ENCODE measurements around the gene TMEM74B. TPM values are rescaled to one million over a fixed set of nuclear protein-coding genes. Genes with fewer than 3 reads are reported as not detected.
A peak's percentile ranks its signal among the peaks of the same experiment; 100 is the strongest.
"Not testable (repeated sequence)": the region's sequence is repeated elsewhere in the genome, so short reads cannot be mapped to it uniquely, and the experiment has no call there.

TMEM74B gene
- 0.76 and 1.2 TPM in 2 replicates for total RNA-seq

DNA sequence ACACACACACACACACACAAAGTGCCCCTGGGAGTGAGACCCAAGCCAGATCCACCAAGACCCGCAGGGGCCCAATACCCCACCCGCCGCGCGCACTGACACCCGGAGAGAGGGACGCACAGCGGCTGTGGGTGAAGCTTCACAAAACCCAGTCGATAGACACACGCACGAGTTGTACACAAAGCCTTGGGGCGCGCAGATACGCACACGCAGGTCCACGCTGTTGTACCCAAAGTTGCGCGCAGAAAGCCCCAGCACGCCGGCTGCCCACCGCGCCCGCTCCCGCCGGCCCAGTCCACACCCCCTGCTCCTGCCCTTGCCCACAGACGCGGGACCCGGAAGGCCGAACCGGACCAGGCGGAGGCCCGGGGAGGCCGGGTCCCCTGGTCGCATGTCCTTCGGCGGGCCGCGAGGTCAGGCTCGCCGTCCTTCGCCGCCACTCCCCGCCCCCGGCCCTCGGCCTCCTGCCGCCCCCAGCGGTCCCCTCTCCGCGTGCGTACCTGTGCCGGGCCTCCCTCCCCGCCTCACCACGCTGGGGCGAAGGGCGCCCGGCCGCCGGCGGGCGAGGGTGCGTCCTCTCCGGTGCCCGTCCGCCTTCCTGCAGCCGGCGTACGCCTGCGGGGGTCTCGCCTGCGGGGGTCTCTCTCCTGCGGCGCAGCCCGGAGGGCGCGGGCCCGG lies at the start of gene TMEM74B:
Gene TMEM74B (minus strand): TSS at position 344 of the 678 bp plus-strand sequence. CDS start 1,180 bp downstream, outside the sequence.
- DNase-seq (ENCODE audit: extremely low read depth, low read depth, low spot score): no peak

GRCh38 chr20:1232286-1233111 lies 47.7 kb upstream of the TMEM74B start:
- no peak for DNase-seq (ENCODE audit: extremely low read depth, low read depth, low spot score)

DNA sequence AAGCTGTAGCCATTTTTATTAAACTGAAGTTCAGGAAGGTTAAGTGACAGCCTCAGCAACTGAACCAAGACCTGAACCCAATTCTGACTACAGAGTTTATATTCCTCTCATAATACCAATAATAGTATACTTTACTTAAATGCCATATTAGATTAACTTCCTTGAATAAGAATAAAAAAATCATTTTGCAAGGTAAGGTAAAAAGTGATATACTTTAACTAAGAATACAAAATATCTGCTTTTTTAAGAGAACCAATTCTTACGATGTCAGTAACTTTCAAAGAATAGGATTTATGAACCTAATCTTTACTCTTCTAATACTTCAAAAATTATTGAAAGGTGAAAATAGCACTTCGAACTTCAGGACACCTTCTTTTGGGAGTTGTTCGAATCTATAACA lies 44.8 kb upstream of the TMEM74B start:
- DNase-seq (ENCODE audit: extremely low read depth, low read depth, low spot score): no peak

GRCh38 chr20:1225783-1226654 lies 41.2 kb upstream of the TMEM74B start, which contains the start of gene RAD21L1:
Gene RAD21L1 (plus strand): TSS chr20:1226044. CDS start chr20:1228454, 2,410 bp downstream.
- DNase-seq (ENCODE audit: extremely low read depth, low read depth, low spot score): no peak

- no peak for DNase-seq (ENCODE audit: extremely low read depth, low read depth, low spot score)
Measured at GRCh38 chr20:1225263-1225782, 40.5 kb upstream of the TMEM74B start.

DNA sequence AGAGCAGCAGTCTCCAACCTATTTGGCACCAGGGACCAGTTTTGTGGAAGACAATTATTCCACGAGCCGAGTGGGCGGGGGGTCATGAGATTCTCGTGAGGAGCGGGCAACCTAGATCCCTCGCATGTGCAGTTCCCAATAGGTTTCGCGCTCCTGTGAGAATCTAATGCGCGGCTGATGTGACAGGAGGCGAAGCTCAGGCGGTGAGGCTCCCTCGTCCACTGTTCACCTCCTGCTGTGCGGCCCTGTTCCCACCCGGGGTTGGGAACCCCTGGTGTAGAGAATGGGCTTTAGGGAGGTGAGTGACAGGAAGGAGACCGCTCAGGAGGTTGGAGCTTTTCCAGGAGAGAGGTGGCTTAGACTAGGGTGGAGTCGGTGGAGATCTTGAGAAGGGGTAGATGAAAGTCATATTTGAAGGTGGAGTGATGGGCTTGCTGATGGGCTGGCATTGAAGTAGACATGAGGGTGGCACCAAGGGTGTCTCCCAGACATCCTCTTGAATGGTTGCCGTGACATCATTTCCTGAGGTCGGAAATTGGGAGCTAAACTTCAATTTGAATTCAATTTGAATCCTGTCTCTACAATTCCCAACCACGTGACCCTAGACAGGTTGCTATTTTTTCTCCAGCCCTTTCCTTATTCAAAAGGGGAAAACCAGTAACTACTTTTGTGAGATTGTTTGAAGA lies 39.6 kb upstream of the TMEM74B start:
- DNase-seq (ENCODE audit: extremely low read depth, low read depth, low spot score): no peak

- not testable (repeated sequence) for DNase-seq (ENCODE audit: extremely low read depth, low read depth, low spot score)
Measured at GRCh38 chr20:1222750-1223149, 38.0 kb upstream of the TMEM74B start.

DNA sequence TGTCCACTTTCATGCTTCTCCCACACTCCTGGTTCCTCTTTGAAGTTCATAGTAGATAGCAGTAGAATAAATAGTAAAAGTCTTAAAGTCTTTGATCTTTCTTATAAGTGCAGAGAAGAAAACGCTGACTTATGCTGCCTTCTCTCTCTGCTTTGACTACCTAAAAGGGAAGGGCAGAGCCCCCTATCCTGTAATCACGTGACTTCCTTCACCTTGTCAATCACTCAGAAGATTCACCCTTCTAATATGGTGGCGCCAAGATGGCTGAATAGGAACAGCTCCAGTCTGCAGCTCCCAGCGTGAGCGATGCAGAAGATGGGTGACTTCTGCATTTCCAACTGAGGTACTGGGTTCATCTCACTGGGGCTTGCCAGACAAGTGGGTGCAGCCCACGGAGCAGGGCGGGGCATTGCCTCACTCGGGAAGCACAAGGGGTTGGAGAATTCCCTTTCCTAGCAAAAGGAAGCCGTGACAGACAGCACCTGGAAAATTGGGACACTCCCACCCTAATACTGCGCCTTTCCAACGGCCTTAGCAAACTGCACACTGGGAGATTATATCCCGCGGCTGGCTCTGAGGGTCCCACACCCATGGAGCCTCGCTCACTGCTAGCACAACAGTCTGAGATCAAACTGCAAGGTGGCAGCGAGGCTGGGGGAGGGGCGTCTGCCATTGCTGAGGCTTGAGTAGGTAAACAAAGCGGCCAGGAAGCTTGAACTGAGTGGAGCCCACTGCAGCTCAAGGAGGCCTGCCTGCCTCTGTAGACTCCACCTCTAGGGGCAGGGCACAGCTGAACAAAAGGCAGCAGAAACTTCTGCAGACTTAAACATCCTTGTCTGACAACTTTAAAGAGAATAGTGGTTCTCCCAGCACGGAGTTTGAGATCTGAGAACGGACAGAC lies 32.0 kb upstream of the TMEM74B start:
- DNase-seq (ENCODE audit: extremely low read depth, low read depth, low spot score): not testable (repeated sequence)

DNA sequence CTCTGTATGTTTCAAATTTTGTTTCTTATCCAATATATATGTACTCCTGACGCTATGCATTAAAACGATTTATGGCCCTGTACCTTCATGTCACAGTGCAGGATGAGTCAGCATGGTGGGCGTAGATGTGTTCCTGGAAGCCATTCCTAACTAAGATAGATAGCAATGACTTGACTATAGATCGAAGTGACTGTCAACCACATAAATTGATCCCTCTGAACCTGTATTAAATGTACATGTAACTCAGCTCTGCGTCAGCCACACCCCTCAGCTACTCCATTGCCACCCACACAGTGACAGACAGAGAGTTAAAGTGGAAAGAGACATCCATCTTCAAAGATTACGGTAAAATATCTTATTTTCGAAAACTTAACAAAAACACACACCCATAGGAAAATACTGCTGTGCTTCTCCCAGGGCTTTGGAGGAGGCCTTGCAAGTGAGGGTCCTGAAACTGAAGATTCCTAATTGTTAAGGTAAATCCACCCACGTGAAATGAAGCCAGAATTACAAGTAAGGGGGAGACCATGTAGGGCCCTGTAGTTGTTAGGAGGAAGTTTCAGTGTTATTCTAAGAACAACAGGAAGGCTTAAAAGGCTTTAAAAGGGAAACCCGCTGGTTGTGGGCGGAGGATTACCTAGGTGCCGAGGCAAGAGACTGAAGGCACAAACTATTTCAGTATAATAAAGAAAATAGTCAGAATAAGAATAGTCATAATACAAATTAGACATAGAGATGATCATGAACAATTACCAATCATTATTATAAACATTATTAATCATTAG lies 30.8 kb upstream of the TMEM74B start:
- DNase-seq (ENCODE audit: extremely low read depth, low read depth, low spot score): no peak

DNA sequence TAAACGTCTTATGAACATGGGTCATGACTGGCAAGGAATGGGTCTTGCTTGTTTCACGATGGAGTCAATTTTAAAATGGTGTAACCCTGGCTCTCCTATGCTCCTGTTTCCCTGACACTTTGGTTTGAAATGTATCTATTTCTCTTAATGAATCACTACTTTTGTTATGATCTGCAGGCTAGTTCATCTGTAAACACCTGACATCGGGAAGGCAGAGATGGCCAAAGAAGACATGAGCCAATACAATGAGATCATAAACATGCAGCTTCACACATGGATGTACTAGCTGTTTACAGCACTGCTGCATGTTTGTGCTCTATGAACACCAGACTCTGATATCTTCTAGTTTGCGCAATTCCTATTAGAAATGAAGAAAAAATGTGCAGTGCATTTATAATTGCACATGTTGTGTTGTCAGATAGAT lies 30.1 kb upstream of the TMEM74B start:
- DNase-seq (ENCODE audit: extremely low read depth, low read depth, low spot score): no peak

- peak; percentile 34 for DNase-seq (ENCODE audit: extremely low read depth, low read depth, low spot score)
Measured at GRCh38 chr20:1212607-1213396, 28.0 kb upstream of the TMEM74B start.

- DNase-seq (ENCODE audit: extremely low read depth, low read depth, low spot score): no peak
Measured at GRCh38 chr20:1212023-1212422, 27.2 kb upstream of the TMEM74B start.

DNA sequence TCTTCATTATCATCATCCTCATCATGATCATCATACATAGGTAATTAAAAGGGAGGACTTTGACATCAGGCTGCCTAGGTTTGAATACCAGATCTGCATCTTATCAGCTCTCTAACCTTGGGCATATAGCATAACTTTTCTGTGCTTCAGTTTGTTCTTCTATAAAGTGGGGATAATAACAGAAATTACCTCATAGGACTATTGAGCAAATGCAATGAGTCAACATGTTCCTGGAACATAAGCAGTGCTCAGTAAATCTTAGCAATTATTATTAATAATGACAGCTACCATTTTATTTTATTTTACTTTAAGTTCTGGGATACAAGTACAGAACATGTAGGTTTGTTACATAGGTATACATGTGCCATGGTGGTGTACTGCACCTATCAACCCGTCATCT lies 25.7 kb upstream of the TMEM74B start:
- no peak for DNase-seq (ENCODE audit: extremely low read depth, low read depth, low spot score)

- DNase-seq (ENCODE audit: extremely low read depth, low read depth, low spot score): no peak
Measured at GRCh38 chr20:1209447-1210387, 24.9 kb upstream of the TMEM74B start.

GRCh38 chr20:1207293-1207878 lies 22.6 kb upstream of the TMEM74B start:
- no peak for DNase-seq (ENCODE audit: extremely low read depth, low read depth, low spot score)

Measured in glomerular endothelial cell (primary cell).